ENCODE results near the gene TNFRSF1A.

The TNFRSF1A gene

DNA sequence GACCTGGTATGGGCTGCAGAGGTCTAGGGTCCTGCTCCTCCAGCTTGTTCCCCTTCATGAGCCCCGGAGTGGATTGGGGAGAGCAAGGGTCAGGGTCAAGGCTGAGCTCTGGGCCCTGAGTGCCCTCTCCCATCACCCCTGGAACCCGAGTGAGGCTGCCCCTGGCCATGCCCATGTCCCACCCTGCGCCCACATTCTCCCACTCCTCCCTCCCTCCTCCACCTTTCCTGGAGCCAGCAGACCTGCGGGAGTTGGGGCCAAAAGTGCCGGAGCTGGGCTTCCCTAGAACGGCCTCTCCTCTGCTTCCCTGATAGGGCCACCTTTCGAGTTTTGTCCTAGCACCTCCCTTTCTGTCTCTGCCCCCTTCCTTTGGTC, 32.9 kb upstream of the TNFRSF1A start:
- no peak for DNase-seq (ENCODE audit: low read depth in 1 of 2, low spot score in 1 of 2)

DNA sequence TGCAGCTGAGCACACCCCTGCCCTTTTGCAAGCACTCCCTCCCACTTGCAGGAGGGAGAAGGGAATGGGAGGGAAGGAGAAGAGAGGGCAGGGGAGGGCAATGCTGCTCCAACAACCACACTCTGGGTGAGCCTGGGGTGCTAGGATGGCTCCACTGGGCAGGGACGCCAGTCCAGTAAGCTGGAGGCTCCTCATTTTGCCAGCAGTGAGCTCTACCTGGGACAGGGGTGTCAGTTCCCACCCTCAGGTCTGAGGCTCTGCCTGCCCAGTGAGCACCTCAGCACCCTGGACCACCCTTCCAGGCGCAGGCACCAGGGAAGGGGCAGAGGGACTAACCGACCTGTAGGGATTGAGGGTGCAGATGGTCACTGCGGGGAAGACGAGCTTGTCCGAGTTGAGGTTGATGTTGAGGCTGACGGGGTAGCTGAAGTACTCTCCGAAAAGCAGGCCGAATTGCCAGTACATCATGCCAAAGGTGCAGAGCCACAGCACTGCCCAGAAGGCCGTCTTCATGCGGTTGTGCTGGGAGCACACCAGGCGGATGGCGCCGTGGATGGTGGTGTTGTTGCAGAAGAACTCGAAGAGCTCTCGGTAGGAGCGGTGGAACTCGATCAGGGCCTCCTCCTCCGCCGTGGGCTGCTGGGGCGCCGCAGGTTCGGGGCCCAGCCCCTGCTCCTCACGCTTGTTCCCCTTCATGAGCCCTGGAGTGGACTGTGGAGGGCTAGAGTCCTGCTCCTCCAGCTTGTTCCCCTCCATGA, 32.3 kb upstream of the TNFRSF1A start:
- no peak for DNase-seq (ENCODE audit: low read depth in 1 of 2, low spot score in 1 of 2)

- no peak for DNase-seq (ENCODE audit: low read depth in 1 of 2, low spot score in 1 of 2)
Measured at GRCh38 chr12:6373022-6373787, 31.3 kb upstream of the TNFRSF1A start.

DNA sequence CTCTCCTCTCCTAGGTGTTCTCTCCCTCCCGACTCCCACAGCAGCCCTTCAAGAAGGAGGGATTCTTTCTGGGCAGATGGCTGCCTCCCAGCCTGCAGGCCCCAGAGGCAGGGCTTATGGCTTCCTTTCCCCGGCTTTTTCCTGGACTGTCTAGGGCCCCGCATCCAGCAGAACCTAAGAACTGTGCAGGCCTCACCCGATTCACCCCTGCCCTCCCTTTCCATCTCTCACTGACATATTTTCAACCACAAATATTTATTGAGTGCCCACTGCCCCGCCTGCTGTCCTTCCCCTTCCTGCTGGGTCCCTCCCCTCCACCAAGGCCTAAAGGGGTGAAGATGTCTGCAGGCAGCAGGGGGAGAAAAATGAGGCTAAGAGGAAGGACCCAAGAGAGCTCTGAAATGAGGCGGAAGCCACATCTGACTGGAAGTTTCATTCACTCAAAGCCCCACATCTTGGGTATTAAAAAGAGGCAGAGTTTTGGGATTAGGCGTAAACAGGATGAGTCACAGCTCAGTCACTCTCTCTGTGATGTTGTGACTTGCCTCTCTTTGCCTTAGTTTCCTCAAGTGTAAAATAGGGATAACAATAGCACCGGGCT, 30.6 kb upstream of the TNFRSF1A start:
- DNase-seq (ENCODE audit: low read depth in 1 of 2, low spot score in 1 of 2) = peak in 1 of 2 donors; percentile 20

DNA sequence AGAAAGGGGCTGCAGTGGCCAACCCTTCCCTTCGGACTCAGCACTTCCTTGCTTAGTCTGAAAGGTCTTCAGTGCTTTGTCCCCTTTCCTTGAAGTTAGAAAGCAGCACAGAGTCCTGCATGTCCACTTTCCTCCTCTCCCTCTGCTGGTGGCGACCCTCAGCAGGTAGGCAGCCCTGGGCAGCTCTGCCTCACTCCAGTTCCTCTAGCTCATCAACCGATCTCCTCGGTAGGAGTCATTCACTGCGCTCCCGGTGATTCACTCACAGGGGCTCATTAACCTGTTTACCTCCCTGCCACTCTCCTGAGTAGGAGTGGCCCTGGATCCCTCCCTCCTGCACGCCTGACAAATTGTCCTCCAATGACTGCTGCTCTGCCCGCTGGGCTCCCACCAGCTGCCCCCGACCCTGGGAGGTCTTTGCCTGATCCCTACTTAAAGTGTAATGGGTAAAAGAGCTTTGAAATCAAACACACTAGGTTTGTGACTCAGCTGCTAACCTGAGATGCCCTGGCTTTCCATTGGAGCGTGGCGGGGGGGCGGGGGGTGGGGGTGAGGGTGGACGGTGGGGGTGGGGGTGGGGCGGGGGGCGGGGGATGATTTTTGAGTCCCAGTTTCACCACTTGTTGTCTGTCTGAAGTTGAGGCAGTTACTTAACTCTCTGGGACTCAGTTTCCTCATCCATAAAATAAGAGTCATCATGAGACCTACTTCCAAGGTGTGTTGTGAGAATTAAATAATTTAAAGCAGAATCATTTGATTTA, 29.3 kb upstream of the TNFRSF1A start:
- no peak for DNase-seq (ENCODE audit: low read depth in 1 of 2, low spot score in 1 of 2)

- no peak for DNase-seq (ENCODE audit: low read depth in 1 of 2, low spot score in 1 of 2)
Measured at GRCh38 chr12:6370576-6370935, 28.7 kb upstream of the TNFRSF1A start.

DNA sequence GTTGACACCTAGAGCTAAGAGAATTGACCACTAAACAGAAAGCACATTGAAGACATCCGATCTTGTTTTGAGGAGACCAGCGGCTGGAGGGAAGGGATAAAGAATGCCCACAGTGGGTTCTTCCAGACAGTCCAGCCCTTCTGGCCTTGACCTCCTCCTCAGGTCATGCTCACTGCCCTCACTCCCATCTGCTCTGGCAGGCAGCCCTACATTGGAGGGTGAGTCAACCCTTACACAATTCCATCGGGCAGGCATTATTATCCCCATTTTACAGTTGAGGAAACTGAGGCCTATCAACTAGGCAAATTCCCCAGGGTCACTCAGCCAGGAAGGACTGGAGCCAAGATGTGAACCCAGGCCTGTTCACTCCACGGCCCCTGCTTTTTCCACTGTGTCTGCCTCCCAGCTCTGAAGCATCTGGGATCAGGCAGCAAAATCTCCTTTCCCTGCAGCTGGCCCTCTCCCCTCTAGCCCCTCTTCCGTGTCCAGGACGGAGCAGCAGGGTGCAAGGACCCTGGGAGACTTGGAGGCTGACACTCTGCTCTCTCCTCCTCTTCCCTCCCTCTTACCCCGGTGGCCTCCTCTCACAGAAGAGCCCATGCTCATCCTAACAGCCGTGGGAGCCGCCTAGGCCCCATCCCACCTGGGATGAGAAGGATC, 28.2 kb upstream of the TNFRSF1A start:
- DNase-seq (ENCODE audit: low read depth in 1 of 2, low spot score in 1 of 2) = no peak

- DNase-seq (ENCODE audit: low read depth in 1 of 2, low spot score in 1 of 2) = no peak
Measured at GRCh38 chr12:6368906-6369525, 27.1 kb upstream of the TNFRSF1A start.

DNA sequence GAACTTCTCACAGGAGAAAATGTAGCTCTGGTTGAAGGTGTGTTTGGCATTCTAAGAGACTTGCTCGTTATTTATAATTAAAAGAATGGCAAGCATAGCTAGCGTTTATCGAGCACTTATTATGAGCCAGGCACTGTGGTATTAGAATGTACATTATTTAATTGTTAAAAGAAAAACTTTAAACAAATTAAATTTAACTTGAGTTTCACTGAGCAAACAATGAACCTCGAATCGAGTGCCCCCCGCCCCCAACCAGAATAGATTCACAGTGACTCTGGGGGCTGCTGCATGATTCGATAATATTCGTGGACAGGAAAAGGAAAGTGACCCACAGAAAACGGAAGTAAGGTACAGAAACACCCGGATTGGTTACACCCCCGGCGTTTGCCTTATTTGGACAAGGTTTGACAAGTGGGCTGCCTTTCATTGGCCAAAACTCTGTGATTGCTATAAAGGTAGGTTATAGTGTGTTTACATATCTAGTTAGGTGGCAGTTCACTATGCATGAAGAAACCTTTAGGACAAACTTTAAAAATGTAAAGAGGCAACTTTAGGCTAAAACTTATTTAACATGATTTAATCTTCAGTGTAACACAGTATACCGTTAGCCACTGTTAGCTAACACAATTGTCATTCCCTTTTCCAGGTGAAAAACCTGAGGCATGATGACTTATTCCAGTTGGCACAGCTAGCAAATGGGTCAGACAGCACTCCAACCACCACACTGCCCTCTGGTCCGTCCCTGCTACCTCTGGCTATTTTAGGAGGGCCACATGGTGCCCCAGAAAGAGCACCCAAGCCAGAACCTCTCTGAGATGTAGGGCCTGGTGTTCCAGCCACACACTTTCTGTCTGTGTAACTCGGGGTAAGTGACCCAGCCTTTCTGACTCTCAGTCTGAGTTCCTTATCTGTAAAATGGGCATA, 26.4 kb upstream of the TNFRSF1A start:
- no peak for DNase-seq (ENCODE audit: low read depth in 1 of 2, low spot score in 1 of 2)

GRCh38 chr12:6367065-6367968, 25.4 kb upstream of the TNFRSF1A start:
- DNase-seq (ENCODE audit: low read depth in 1 of 2, low spot score in 1 of 2) = no peak

GRCh38 chr12:6364044-6364374, 22.1 kb upstream of the TNFRSF1A start:
- no peak for DNase-seq (ENCODE audit: low read depth in 1 of 2, low spot score in 1 of 2)

DNA sequence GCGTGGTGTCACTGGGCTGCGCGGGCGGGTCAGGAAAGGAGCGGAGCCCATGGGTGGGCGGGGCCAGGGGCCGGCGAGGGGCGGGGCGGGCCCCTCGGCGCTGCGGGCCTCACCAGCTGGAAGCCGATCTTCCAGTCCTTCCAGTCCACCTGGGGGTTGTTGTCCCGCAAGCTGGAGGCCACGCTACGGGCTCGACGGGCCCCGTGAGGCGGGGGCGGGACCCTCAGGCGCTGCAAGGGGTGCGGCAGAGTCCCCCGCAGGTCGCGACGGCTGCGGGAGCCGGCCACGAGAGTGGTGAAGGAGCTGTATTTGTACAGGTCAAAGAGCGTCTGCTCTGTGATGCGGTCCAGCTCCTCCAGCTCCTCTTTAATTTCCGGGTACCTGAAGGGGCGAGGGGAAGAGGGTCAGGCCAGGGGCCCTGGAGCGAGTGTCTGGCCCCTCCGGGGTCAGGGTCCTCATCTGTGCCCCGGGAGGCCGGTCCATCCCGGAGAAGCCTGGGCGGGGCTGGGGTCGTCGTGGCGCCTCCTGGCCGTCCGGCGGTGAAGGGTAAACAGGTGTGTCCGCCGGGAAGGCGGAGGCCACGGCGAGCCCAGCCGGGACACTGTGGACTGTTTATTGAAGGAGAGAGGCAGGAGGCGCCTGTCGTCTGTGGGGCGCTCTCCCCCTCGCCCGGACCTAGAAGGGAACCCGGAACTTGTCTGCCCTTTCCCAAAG, 21.6 kb upstream of the TNFRSF1A start:
- DNase-seq (ENCODE audit: low read depth in 1 of 2, low spot score in 1 of 2) = peak; percentile 46 to 49

DNA sequence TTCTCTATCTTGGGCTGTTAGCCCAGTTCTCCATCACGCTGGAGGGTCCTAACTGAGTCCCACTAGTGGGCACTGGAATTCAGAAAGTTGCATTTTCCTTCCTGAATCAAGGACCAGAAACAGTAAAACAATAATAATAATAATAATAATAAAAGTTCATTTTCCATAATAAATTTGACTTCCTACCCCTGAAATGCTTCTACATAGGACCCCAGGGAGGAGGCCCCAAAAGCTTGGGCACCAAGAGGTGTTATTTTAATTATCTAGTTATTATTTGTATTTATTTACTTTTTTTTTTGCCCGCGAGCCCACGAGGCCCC, 21.1 kb upstream of the TNFRSF1A start:
- no peak for DNase-seq (ENCODE audit: low read depth in 1 of 2, low spot score in 1 of 2)

- no peak for DNase-seq (ENCODE audit: low read depth in 1 of 2, low spot score in 1 of 2)
Measured at GRCh38 chr12:6362403-6362802, 20.5 kb upstream of the TNFRSF1A start.

GRCh38 chr12:6361834-6362233, 20.0 kb upstream of the TNFRSF1A start:
- DNase-seq (ENCODE audit: low read depth in 1 of 2, low spot score in 1 of 2) = no peak

DNA sequence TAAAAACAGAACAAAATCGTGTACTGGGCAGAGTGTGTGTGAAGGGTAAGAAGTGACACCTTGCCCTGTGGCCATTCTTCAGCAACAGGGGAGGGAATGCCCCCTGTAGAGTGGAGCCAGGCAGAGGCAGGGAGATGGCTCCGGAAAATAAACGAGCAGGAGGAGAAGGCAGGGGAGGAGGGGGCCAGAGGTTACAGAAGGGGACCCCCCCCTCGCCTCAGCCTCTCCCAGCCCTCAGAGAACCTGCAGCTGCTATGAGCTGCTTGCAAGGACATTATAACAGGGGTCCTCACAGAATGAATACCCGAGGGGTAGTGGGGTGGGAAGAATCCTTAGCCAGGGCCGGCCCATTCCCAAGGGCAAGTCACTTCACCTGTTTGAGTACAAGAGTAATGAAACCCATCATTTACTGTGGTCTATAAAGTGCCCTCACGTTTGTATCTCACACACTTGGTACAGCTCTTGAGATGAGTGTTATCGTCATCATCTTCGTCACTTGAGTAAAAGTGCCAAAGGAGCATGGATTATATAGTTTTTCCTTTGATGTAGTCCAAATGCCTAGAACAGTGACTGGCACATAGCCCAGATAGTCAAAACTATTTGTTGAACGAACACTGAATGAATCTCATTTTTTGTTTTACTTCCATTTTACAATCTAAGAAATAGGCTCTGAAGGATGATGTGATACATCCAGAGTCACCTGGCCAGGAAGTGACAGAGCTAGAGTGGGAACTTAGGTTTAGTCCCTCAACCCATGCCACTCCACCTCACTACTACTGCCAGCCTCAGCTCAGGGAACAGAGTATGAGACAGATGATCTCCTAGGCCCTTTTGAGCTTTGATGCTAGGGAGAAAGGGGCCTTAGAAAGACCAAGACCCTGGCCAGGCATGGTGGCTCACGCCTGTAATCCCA, 19.0 kb upstream of the TNFRSF1A start:
- no peak for DNase-seq (ENCODE audit: low read depth in 1 of 2, low spot score in 1 of 2)

GRCh38 chr12:6360080-6360571, 18.2 kb upstream of the TNFRSF1A start:
- DNase-seq (ENCODE audit: low read depth in 1 of 2, low spot score in 1 of 2) = no peak
